PC-3 (cell line): ENCODE data around the gene RASL10A. TPM values are rescaled to one million over a fixed set of nuclear protein-coding genes. Genes with fewer than 3 reads are reported as not detected.

ENCODE experiments used
- ATAC-seq: fragments of 200-7000 bp; cut with Tn5 transposase; 2 replicates; pipeline ENCODE4 v1.9.1; 2020; ENCODE audit warnings: mild to moderate bottlenecking, moderate library complexity
- BruUV-seq: library from RNA; stranded (reverse); fragments of 400-500 nt; replicated peaks from 2 replicates; lab custom pipeline; 2021; lab: Mats Ljungman, UMichigan
- CTCF ChIA-PET: fragments of 300-600 bp; sonication (Branson Sonifier 250); formaldehyde crosslinking; loops from one replicate; lab custom pipeline; 2022; ENCODE audit warnings: antibody characterized with exemption; lab: Charles Lee
- POLR2A ChIA-PET: fragments of 300-600 bp; sonication (Branson Sonifier 250); formaldehyde crosslinking; loops from one replicate; lab custom pipeline; 2022; ENCODE audit warnings: antibody characterized with exemption; ENCODE audit not compliant: unreplicated experiment; lab: Charles Lee
- DNase-seq: peaks from one replicate; pipeline ENCODE4 v3.0.0-alpha.2; 2015
- H2AFZ ChIP-seq: fragments of 300-600 bp; sonication (generic); 2 replicates; pipeline ENCODE4 v1.6.0; 2016; ENCODE audit warnings: antibody characterized with exemption, low read length
- H3F3A ChIP-seq: fragments of 300-600 bp; sonication (generic); one replicate; pipeline ENCODE4 v1.6.0; 2017; ENCODE audit warnings: antibody characterized with exemption, low read length, control low read depth, mild to moderate bottlenecking; ENCODE audit not compliant: unreplicated experiment
- H3K27ac ChIP-seq: fragments of 300-600 bp; sonication (generic); 2 replicates; pipeline ENCODE4 v1.5.1; 2016; ENCODE audit warnings: mild to moderate bottlenecking, low read length
- H3K27me3 ChIP-seq: fragments of 300-600 bp; sonication (generic); 2 replicates; pipeline ENCODE4 v1.6.1; 2016; ENCODE audit warnings: low read length, mixed read lengths
- H3K36me3 ChIP-seq: fragments of 300-600 bp; sonication (generic); 2 replicates; pipeline ENCODE4 v1.6.1; 2016; ENCODE audit warnings: low read depth, mixed run types, low read length, mixed read lengths
- H3K4me1 ChIP-seq: fragments of 300-600 bp; sonication (generic); 2 replicates; pipeline ENCODE4 v1.5.1; 2016; ENCODE audit warnings: low read length; ENCODE audit not compliant: insufficient read depth
- H3K4me2 ChIP-seq: fragments of 300-600 bp; sonication (generic); 2 replicates; pipeline ENCODE4 v1.6.0; 2016; ENCODE audit warnings: low read length
- H3K4me3 ChIP-seq: fragments of 300-600 bp; sonication (generic); 2 replicates; pipeline ENCODE4 v1.5.1; 2016; ENCODE audit warnings: mild to moderate bottlenecking, low read length, mixed read lengths
- H3K79me2 ChIP-seq: fragments of 300-600 bp; sonication (generic); 2 replicates; pipeline ENCODE4 v1.6.1; 2017; ENCODE audit warnings: low read length, mixed read lengths
- H3K9ac ChIP-seq: fragments of 300-600 bp; sonication (generic); 2 replicates; pipeline ENCODE4 v1.6.0; 2016; ENCODE audit warnings: mild to moderate bottlenecking, low read length
- H3K9me2 ChIP-seq: fragments of 300-600 bp; sonication (generic); replicated peaks from 2 replicates; pipeline ENCODE4 v1.6.1; 2016; ENCODE audit warnings: mixed run types, low read length, mixed read lengths
- H3K9me3 ChIP-seq: fragments of 300-600 bp; sonication (generic); 2 replicates; pipeline ENCODE4 v1.6.1; 2016; ENCODE audit warnings: low read length, mixed read lengths
- H4K20me1 ChIP-seq: fragments of 300-600 bp; sonication (generic); 2 replicates; pipeline ENCODE4 v1.6.1; 2016; ENCODE audit warnings: low read length, mixed read lengths
- EZH2 ChIP-seq: fragments of 300-600 bp; sonication (generic); IDR thresholded peaks from one replicate; pipeline ENCODE4 v1.6.1; 2017; ENCODE audit warnings: antibody characterized with exemption, mild to moderate bottlenecking, low read length; ENCODE audit not compliant: unreplicated experiment
- EZH2phosphoT487 ChIP-seq: fragments of 300-600 bp; sonication (generic); IDR thresholded peaks from 2 replicates; pipeline ENCODE4 v1.6.1; 2018; ENCODE audit warnings: mild to moderate bottlenecking, antibody characterized with exemption, low read length, borderline replicate concordance
- intact Hi-C: fragments of 100-400 bp; cut with micrococcal nuclease; formaldehyde crosslinking; loops from 2 replicates; pipeline ENCODE4 v1.9.0; 2023
- total RNA-seq: library from RNA; depleted of rRNA; stranded (reverse); fragments of >200 nt; gene quantifications from 2 replicates; pipeline ENCODE4 v1.2.3, GENCODE V29; 2014
- TF ChIP-seq, protein P1 (sequence below): fragments of 300-600 bp; sonication (generic); conservative IDR thresholded peaks from 2 replicates; pipeline ENCODE4 v1.5.1; 2017; ENCODE audit warnings: antibody characterized with exemption, low read depth, mild to moderate bottlenecking, low read length

Gene RASL10A
- total RNA-seq, 1 experiment from 2014 or later, result not detected

DNA sequence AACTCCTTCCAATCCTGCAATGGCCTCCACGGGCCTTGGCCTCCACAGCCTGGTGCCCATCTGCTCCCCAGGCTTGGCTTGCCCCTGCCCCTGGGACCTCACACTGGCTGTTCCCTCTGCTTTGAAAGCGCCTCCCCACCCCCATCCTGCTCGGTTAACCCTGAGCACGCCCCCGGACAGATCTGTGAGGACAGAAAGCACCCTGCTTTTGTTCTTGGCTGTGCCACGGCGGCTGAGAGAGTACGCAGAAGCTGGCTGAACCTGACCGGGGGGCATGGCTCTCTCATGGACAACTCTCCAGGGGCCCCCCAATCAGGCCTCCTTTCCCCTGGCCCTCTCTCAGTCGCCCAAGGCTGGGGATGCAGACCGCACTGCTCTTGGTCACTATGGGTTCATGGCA lies 20.2 kb upstream of the RASL10A start:
- ATAC-seq (no peak), DNase-seq (no peak)
- Histone ChIP-seq H3K4me3 (no peak overlapping the region), H3K36me3 (peaks cover 17% of the 10 kb centered on the region), H3K9me2 (no peaks in the 10 kb centered on the region), H3K79me2 (no peaks in the 10 kb centered on the region), H3K4me2 (0 out of 2 replicates have a peak overlapping the region, but pooled peaks have one; percentile 48), H3K9me3 (no peaks in the 10 kb centered on the region), H3K4me1 (peaks cover 38% of the 10 kb centered on the region), H2AFZ (no peak overlapping the region), H3K27ac (peak overlapping the region; percentile 77), H3K9ac (no peak overlapping the region; the same call in 1 of the 2 replicates), H3K27me3 (no peaks in the 10 kb centered on the region), H4K20me1 (peaks cover 5% of the 10 kb centered on the region; the same call in 1 of the 2 replicates), H3F3A (peaks cover 9% of the 10 kb centered on the region)
- CTCF ChIA-PET, result no interaction called here
- TF ChIP-seq EZH2phosphoT487 (no peak), EZH2 (no peak)
- TF ChIP-seq, protein P1, sequence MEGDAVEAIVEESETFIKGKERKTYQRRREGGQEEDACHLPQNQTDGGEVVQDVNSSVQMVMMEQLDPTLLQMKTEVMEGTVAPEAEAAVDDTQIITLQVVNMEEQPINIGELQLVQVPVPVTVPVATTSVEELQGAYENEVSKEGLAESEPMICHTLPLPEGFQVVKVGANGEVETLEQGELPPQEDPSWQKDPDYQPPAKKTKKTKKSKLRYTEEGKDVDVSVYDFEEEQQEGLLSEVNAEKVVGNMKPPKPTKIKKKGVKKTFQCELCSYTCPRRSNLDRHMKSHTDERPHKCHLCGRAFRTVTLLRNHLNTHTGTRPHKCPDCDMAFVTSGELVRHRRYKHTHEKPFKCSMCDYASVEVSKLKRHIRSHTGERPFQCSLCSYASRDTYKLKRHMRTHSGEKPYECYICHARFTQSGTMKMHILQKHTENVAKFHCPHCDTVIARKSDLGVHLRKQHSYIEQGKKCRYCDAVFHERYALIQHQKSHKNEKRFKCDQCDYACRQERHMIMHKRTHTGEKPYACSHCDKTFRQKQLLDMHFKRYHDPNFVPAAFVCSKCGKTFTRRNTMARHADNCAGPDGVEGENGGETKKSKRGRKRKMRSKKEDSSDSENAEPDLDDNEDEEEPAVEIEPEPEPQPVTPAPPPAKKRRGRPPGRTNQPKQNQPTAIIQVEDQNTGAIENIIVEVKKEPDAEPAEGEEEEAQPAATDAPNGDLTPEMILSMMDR, result no peak
- BruUV-seq, result no TSS peak
- POLR2A ChIA-PET, result no interaction called here
- intact Hi-C loops, result no loop called here

DNA sequence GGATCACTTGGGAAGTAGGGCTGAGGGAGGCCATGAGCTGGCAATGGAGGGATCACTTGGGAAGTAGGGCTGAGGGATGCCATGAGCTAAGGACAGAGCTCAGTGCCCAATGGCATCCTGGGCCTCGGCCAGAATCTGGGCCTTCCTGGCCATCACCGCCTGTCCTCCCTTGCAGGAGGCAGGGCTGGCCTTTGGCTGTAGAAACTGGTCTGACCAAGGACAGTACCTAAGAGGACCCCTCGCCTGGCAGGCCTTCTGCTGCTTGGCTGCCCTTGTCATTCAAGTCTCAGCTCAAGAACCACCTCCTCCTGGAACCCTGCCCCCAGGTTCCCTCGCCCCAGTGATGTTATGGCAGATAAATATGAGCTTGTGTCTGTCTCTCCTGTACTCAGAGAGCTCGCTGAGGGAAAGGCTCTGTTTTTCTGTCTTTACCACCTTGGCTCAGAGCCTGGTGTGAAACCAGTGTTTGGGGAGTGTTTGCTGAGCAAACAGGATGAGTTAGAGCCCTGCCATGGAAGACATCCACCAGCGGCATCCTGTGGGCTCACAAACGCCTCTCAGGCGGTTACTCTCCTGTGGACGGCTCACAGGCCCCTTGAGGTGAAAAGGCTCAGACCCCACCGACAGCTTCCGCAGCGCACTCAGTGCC lies 19.3 kb upstream of the RASL10A start:
- Histone ChIP-seq H3K27me3 (no peaks in the 10 kb centered on the region), H3K36me3 (peaks cover 10% of the 10 kb centered on the region), H3K4me2 (peak overlapping the region; percentile 48), H2AFZ (no peak overlapping the region), H3K4me1 (peaks cover 29% of the 10 kb centered on the region), H3K4me3 (no peak overlapping the region), H3K9me2 (no peaks in the 10 kb centered on the region), H3K9me3 (no peaks in the 10 kb centered on the region), H3F3A (peaks cover 9% of the 10 kb centered on the region), H4K20me1 (peaks cover 5% of the 10 kb centered on the region; the same call in 1 of the 2 replicates), H3K79me2 (no peaks in the 10 kb centered on the region), H3K9ac (no peak overlapping the region), H3K27ac (peak overlapping the region; percentile 77)
- CTCF ChIA-PET, result interaction anchor here (0.5 to 0.6 kb wide), 2 partner anchors 18 to 80 kb away, joined by 3 to 4 read pairs; no protein-coding TSS in a partner anchor
- TF ChIP-seq EZH2, result no peak
- TF ChIP-seq, protein P1, result no peak
- TF ChIP-seq EZH2phosphoT487, result no peak
- intact Hi-C loops, result no loop called here
- no TSS peak for BruUV-seq
- ATAC-seq (peak; percentile 84), DNase-seq (peak; percentile 81)
- POLR2A ChIA-PET, result interaction anchor here (0.6 kb wide), 1 partner anchor 28 kb away, joined by 4 read pairs; no protein-coding TSS in a partner anchor

DNA sequence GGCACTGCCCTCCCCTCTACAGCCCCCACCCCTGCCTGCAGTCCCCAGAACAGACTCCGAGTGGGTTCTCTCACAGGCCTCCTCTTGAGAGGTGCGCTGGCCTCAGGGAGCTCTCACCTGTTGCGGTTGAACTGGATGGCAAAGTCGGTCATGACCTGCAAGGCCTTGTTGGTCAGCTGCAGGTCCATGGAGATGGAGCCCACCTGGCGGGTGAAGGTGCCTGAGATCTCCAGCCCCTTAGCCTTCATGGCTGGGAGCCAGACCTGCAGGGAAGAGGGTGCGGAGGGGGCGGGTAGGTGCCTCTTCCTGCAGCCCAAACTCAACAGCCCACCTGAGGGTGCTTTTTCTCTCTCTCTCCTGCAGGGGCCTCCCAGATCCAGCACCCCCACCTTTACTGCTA lies 18.7 kb upstream of the RASL10A start:
- ATAC-seq (no peak), DNase-seq (no peak)
- peaks cover 23% of the 10 kb centered on the region for H3K4me1 ChIP-seq
- ChIA-PET POLR2A (no interaction called here), CTCF (no interaction called here)
- peak overlapping the region; percentile 77 for H3K27ac ChIP-seq
- H3K79me2 ChIP-seq, result no peaks in the 10 kb centered on the region
- no peaks in the 10 kb centered on the region for H3K9me3 ChIP-seq
- no peak overlapping the region for H3K9ac ChIP-seq
- BruUV-seq, result no TSS peak
- H3K4me2 ChIP-seq, result peak overlapping the region; percentile 48; the same call in 1 of the 2 replicates
- TF ChIP-seq, protein P1, result no peak
- TF ChIP-seq EZH2phosphoT487 (no peak), EZH2 (no peak)
- intact Hi-C loops, result no loop called here
- H3K9me2 ChIP-seq, result no peaks in the 10 kb centered on the region
- no peak overlapping the region for H3K4me3 ChIP-seq
- H3K36me3 ChIP-seq, result peaks cover 10% of the 10 kb centered on the region
- H3K27me3 ChIP-seq, result no peaks in the 10 kb centered on the region
- peaks cover 5% of the 10 kb centered on the region; the same call in 1 of the 2 replicates for H4K20me1 ChIP-seq
- H3F3A ChIP-seq, result peaks cover 9% of the 10 kb centered on the region
- no peak overlapping the region for H2AFZ ChIP-seq
